Upper lobe of right lung (tissue), 1 donor: ENCODE data around the gene PPP2R3B. TPM values are rescaled to one million over a fixed set of nuclear protein-coding genes. Genes with fewer than 3 reads are reported as not detected.
A peak's percentile ranks its signal among the peaks of the same experiment; 100 is the strongest.

Experiments
- ATAC-seq: fragments of 200-7000 bp; cut with Tn5 transposase; one replicate; pipeline ENCODE4 v1.9.1; 2020; ENCODE audit warnings: mild to moderate bottlenecking, moderate library complexity
- DNase-seq: peaks from one replicate; pipeline ENCODE4 v3.0.0-alpha.2; 2020
- H3K27ac ChIP-seq: fragments of 200-600 bp; one replicate; pipeline ENCODE4 v1.8.0; 2022
- H3K27me3 ChIP-seq: fragments of 200-600 bp; one replicate; pipeline ENCODE4 v1.8.0; 2022; ENCODE audit warnings: mild to moderate bottlenecking
- H3K36me3 ChIP-seq: fragments of 200-600 bp; one replicate; pipeline ENCODE4 v1.8.0; 2022
- H3K4me1 ChIP-seq: fragments of 200-600 bp; one replicate; pipeline ENCODE4 v1.8.0; 2022
- H3K4me3 ChIP-seq: fragments of 200-600 bp; one replicate; pipeline ENCODE4 v1.8.0; 2022; ENCODE audit warnings: mild to moderate bottlenecking
- H3K9me3 ChIP-seq: fragments of 200-600 bp; one replicate; pipeline ENCODE4 v1.8.0; 2022
- intact Hi-C: fragments of 100-400 bp; cut with DNase I; formaldehyde crosslinking; loops from one replicate; pipeline ENCODE4 v1.11.0; 2022
- total RNA-seq: library from RNA; stranded (reverse); fragmentation: NEBNext Ultra II Directional; extraction: Animal tissue kit (Norgen Biotek cat#: 25700); gene quantifications from one replicate; pipeline ENCODE4 v1.2.1, GENCODE V29; 2021
- TF ChIP-seq, protein P1 (sequence below): fragments of 200-600 bp; IDR thresholded peaks from one replicate; pipeline ENCODE4 v1.8.0; 2022; ENCODE audit warnings: antibody characterized with exemption
- donor health status: DM: no; HTN: yes; CAD: no; lungs with severe emphysema.

Gene PPP2R3B
- total RNA-seq, 1 donor from 2014 or later = 12.8 TPM

GRCh38 chrX:291411-291901 lies 95.3 kb downstream of the PPP2R3B start:
- peak; percentile 58 for DNase-seq
- H3K27me3 ChIP-seq = no peaks in the 10 kb centered on the region
- H3K4me3 ChIP-seq = no peak overlapping the region
- no peak for ATAC-seq
- TF ChIP-seq, protein P1, sequence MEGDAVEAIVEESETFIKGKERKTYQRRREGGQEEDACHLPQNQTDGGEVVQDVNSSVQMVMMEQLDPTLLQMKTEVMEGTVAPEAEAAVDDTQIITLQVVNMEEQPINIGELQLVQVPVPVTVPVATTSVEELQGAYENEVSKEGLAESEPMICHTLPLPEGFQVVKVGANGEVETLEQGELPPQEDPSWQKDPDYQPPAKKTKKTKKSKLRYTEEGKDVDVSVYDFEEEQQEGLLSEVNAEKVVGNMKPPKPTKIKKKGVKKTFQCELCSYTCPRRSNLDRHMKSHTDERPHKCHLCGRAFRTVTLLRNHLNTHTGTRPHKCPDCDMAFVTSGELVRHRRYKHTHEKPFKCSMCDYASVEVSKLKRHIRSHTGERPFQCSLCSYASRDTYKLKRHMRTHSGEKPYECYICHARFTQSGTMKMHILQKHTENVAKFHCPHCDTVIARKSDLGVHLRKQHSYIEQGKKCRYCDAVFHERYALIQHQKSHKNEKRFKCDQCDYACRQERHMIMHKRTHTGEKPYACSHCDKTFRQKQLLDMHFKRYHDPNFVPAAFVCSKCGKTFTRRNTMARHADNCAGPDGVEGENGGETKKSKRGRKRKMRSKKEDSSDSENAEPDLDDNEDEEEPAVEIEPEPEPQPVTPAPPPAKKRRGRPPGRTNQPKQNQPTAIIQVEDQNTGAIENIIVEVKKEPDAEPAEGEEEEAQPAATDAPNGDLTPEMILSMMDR = no peak
- H3K36me3 ChIP-seq = peaks cover 77% of the 10 kb centered on the region
- no peaks in the 10 kb centered on the region for H3K4me1 ChIP-seq
- intact Hi-C loops = no loop called here
- no peak overlapping the region for H3K27ac ChIP-seq
- no peaks in the 10 kb centered on the region for H3K9me3 ChIP-seq

GRCh38 chrX:290476-291166 lies 96.1 kb downstream of the PPP2R3B start:
- Histone ChIP-seq H3K9me3 (no peaks in the 10 kb centered on the region), H3K27ac (no peak overlapping the region), H3K4me1 (no peaks in the 10 kb centered on the region), H3K27me3 (no peaks in the 10 kb centered on the region), H3K36me3 (peaks cover 79% of the 10 kb centered on the region), H3K4me3 (no peak overlapping the region)
- intact Hi-C loops = no loop called here
- ATAC-seq (no peak), DNase-seq (peak; percentile 45)
- TF ChIP-seq, protein P1 = no peak

- DNase-seq (peak; percentile 51), ATAC-seq (peak; percentile 11)
- intact Hi-C loops = no loop called here
- Histone ChIP-seq H3K36me3 (peaks cover 66% of the 10 kb centered on the region), H3K9me3 (no peaks in the 10 kb centered on the region), H3K27ac (no peak overlapping the region), H3K27me3 (no peaks in the 10 kb centered on the region), H3K4me3 (no peak overlapping the region), H3K4me1 (no peaks in the 10 kb centered on the region)
- TF ChIP-seq, protein P1 = no peak
Measured at GRCh38 chrX:288561-288991, 98.1 kb downstream of the PPP2R3B start.

DNA sequence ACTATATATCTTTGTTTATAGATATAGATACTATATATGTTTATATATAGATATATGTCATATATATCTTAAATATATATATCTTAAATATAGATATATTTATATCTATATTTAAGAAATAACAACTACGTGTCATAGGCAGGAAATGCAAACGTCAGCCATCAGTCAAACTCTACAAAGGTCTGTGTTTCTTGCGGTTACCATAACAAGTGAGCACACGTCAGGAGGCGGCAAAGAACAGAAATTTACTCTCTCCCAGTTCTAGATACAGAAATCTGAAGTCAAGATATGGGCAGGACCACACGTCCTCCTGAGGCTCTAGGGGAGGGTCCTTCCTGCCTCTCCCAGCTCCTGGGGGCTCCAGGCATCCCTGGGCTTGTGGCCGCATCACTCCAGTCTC lies 99.0 kb downstream of the PPP2R3B start:
- H3K36me3 ChIP-seq = peaks cover 56% of the 10 kb centered on the region

GRCh38 chrX:285076-285677 lies 101.5 kb downstream of the PPP2R3B start:
- Histone ChIP-seq H3K36me3 (peaks cover 41% of the 10 kb centered on the region), H3K4me3 (no peak overlapping the region), H3K27me3 (no peaks in the 10 kb centered on the region), H3K27ac (no peak overlapping the region), H3K9me3 (no peaks in the 10 kb centered on the region), H3K4me1 (peaks cover 6% of the 10 kb centered on the region)
- ATAC-seq (no peak), DNase-seq (no peak)
- intact Hi-C loops = no loop called here
- TF ChIP-seq, protein P1 = no peak

More for the DNA sequence above, 99.0 kb downstream of the PPP2R3B start:
- H3K27ac ChIP-seq = no peak overlapping the region
- no peak for ATAC-seq
- no peak for DNase-seq
- no peak overlapping the region for H3K4me3 ChIP-seq
- H3K9me3 ChIP-seq = no peaks in the 10 kb centered on the region
- intact Hi-C loops = no loop called here
- TF ChIP-seq, protein P1 = no peak
- no peaks in the 10 kb centered on the region for H3K27me3 ChIP-seq
- no peaks in the 10 kb centered on the region for H3K4me1 ChIP-seq

Other genes with a start within 250 kb of the PPP2R3B start
- 34.4 TPM for gene PLCXD1, start 105.5 kb downstream of the PPP2R3B start, total RNA-seq
- 55.1 TPM for gene GTPBP6, start 68.1 kb downstream of the PPP2R3B start, total RNA-seq
- gene SHOX, start 243.9 kb upstream of the PPP2R3B start, total RNA-seq = not detected